Mucosa of stomach (tissue), 1 donor: ENCODE results near the gene CCR9.

ENCODE experiments used
- H3K27me3 ChIP-seq: one replicate; pipeline ENCODE4 v1.7.0; 2013; ENCODE audit warnings: mild to moderate bottlenecking, low read length; ENCODE audit not compliant: control insufficient read depth, insufficient read depth
- H3K36me3 ChIP-seq: one replicate; pipeline ENCODE4 v1.7.0; 2013; ENCODE audit warnings: low read length; ENCODE audit not compliant: control insufficient read depth, insufficient read depth
- H3K4me1 ChIP-seq: one replicate; pipeline ENCODE4 v1.7.0; 2013; ENCODE audit warnings: mild to moderate bottlenecking, low read length; ENCODE audit not compliant: control insufficient read depth, insufficient read depth
- H3K4me3 ChIP-seq: one replicate; pipeline ENCODE4 v1.7.0; 2013; ENCODE audit warnings: low read length
- H3K9ac ChIP-seq: one replicate; pipeline ENCODE4 v1.7.0; 2013; ENCODE audit warnings: mild to moderate bottlenecking, low read length, moderate library complexity
- H3K9me3 ChIP-seq: one replicate; pipeline ENCODE4 v1.7.0; 2013; ENCODE audit warnings: mild to moderate bottlenecking, low read length, moderate library complexity; ENCODE audit not compliant: control insufficient read depth
- donor health status: Pancreatic carcinoma.

CCR9 gene

GRCh38 chr3:45895686-45896468, 9.5 kb downstream of the CCR9 start:
- Histone ChIP-seq H3K4me1 (no peaks in the 10 kb centered on the region), H3K9me3 (no peaks in the 10 kb centered on the region), H3K9ac (no peak overlapping the region), H3K4me3 (no peak overlapping the region), H3K36me3 (no peaks in the 10 kb centered on the region), H3K27me3 (no peaks in the 10 kb centered on the region)

- Histone ChIP-seq H3K36me3 (no peaks in the 10 kb centered on the region), H3K9me3 (no peaks in the 10 kb centered on the region), H3K27me3 (no peaks in the 10 kb centered on the region), H3K4me1 (no peaks in the 10 kb centered on the region), H3K9ac (no peak overlapping the region), H3K4me3 (no peak overlapping the region)
These were observed 10.6 kb downstream of the CCR9 start for GRCh38 chr3:45896956-45897355.

- Histone ChIP-seq H3K4me3 (no peak overlapping the region), H3K9ac (no peak overlapping the region), H3K4me1 (peaks cover 9% of the 10 kb centered on the region), H3K36me3 (no peaks in the 10 kb centered on the region), H3K9me3 (no peaks in the 10 kb centered on the region), H3K27me3 (no peaks in the 10 kb centered on the region)
These were observed 18.6 kb downstream of the CCR9 start for GRCh38 chr3:45904931-45905330.

GRCh38 chr3:45905755-45906154, 19.4 kb downstream of the CCR9 start:
- H3K4me1 ChIP-seq = peaks cover 9% of the 10 kb centered on the region
- no peaks in the 10 kb centered on the region for H3K36me3 ChIP-seq
- H3K4me3 ChIP-seq = no peak overlapping the region
- H3K9me3 ChIP-seq = no peaks in the 10 kb centered on the region
- H3K27me3 ChIP-seq = no peaks in the 10 kb centered on the region
- no peak overlapping the region for H3K9ac ChIP-seq

- Histone ChIP-seq H3K27me3 (no peaks in the 10 kb centered on the region), H3K4me1 (peaks cover 9% of the 10 kb centered on the region), H3K9me3 (no peaks in the 10 kb centered on the region), H3K4me3 (no peak overlapping the region), H3K9ac (no peak overlapping the region), H3K36me3 (no peaks in the 10 kb centered on the region)
These were observed 20.5 kb downstream of the CCR9 start for GRCh38 chr3:45906681-45907407.

- Histone ChIP-seq H3K27me3 (no peaks in the 10 kb centered on the region), H3K9ac (no peak overlapping the region), H3K36me3 (no peaks in the 10 kb centered on the region), H3K4me1 (peaks cover 9% of the 10 kb centered on the region), H3K9me3 (no peaks in the 10 kb centered on the region), H3K4me3 (no peak overlapping the region)
These were observed 21.7 kb downstream of the CCR9 start for GRCh38 chr3:45907769-45908705.

GRCh38 chr3:45908761-45909160, 22.4 kb downstream of the CCR9 start:
- no peak overlapping the region for H3K4me3 ChIP-seq
- H3K9ac ChIP-seq = no peak overlapping the region
- no peaks in the 10 kb centered on the region for H3K27me3 ChIP-seq
- H3K9me3 ChIP-seq = no peaks in the 10 kb centered on the region
- H3K36me3 ChIP-seq = no peaks in the 10 kb centered on the region
- H3K4me1 ChIP-seq = peaks cover 9% of the 10 kb centered on the region

- no peaks in the 10 kb centered on the region for H3K9me3 ChIP-seq
These were observed 23.2 kb downstream of the CCR9 start for GRCh38 chr3:45909542-45909941.

GRCh38 chr3:45910892-45911291, 24.5 kb downstream of the CCR9 start:
- Histone ChIP-seq H3K9me3 (no peaks in the 10 kb centered on the region), H3K36me3 (no peaks in the 10 kb centered on the region), H3K4me3 (no peak overlapping the region), H3K27me3 (no peaks in the 10 kb centered on the region), H3K9ac (no peak overlapping the region), H3K4me1 (peaks cover 9% of the 10 kb centered on the region)

More at GRCh38 chr3:45909542-45909941, 23.2 kb downstream of the CCR9 start:
- Histone ChIP-seq H3K27me3 (no peaks in the 10 kb centered on the region), H3K36me3 (no peaks in the 10 kb centered on the region), H3K4me3 (no peak overlapping the region), H3K4me1 (peaks cover 9% of the 10 kb centered on the region), H3K9ac (no peak overlapping the region)

GRCh38 chr3:45911511-45912226, 25.3 kb downstream of the CCR9 start:
- H3K27me3 ChIP-seq = no peaks in the 10 kb centered on the region
- no peaks in the 10 kb centered on the region for H3K9me3 ChIP-seq
- H3K4me1 ChIP-seq = peaks cover 6% of the 10 kb centered on the region
- H3K36me3 ChIP-seq = no peaks in the 10 kb centered on the region
- H3K9ac ChIP-seq = no peak overlapping the region
- H3K4me3 ChIP-seq = no peak overlapping the region

GRCh38 chr3:45912435-45912834, 26.1 kb downstream of the CCR9 start:
- Histone ChIP-seq H3K36me3 (no peaks in the 10 kb centered on the region), H3K4me3 (no peak overlapping the region), H3K9me3 (no peaks in the 10 kb centered on the region), H3K9ac (no peak overlapping the region), H3K27me3 (no peaks in the 10 kb centered on the region), H3K4me1 (no peaks in the 10 kb centered on the region)
